H1 (cell line): ENCODE measurements around the gene COX7B2. TPM values are rescaled to one million over a fixed set of nuclear protein-coding genes. Genes with fewer than 3 reads are reported as not detected.

ENCODE experiments used
- JUN ChIP-seq: IDR thresholded peaks from 2 replicates; pipeline ENCODE4 v1.6.1; 2011; ENCODE audit warnings: low read depth, mild to moderate bottlenecking, improper control_type of control experiment, low read length
- MAFK ChIP-seq: IDR thresholded peaks from 2 replicates; pipeline ENCODE4 v1.6.1; 2012; ENCODE audit warnings: low read depth, mild to moderate bottlenecking, improper control_type of control experiment, low read length
- RXRA ChIP-seq: IDR thresholded peaks from 2 replicates; pipeline ENCODE4 v1.6.1; 2011; ENCODE audit warnings: low read depth, mild to moderate bottlenecking, low read length, moderate library complexity; ENCODE audit not compliant: insufficient read depth
- polyA plus RNA-seq, 7 experiments: library from polyadenylated mRNA; depleted of rRNA in 3 of 7; stranded (reverse) in 5 of 7; unstranded in 2 of 7; fragments of >200 nt in 5 of 7; fragments of 200-250 nt in 2 of 7; gene quantifications; 1 replicate in 5 of 7; 2 replicates in 1 of 7; 4 replicates in 1 of 7; pipeline versions ENCODE4 v1.2.1 to v1.2.3, GENCODE V29; 2011 to 2013; ENCODE audit warnings: missing spikeins in 2 of 7, mixed read lengths in 2 of 7
- total RNA-seq: library from RNA; stranded (reverse); fragmentation: NEBNext Ultra II Directional; extraction: Animal tissue kit (Norgen Biotek cat#: 25700); gene quantifications from 2 replicates; pipeline ENCODE4 v1.2.1, GENCODE V29; 2021

Gene COX7B2
- total and polyA plus RNA-seq, 2 of the 8 experiments (the other 6 are each of a cell fraction or from before 2014, with no cell fraction given), result not detected

GRCh38 chr4:46927201-46927600 is 18.2 kb upstream of the COX7B2 start (continued):
- no peak for TF ChIP-seq JUN
- no peak for TF ChIP-seq RXRA
- no peak for TF ChIP-seq MAFK
